AG04450 (cell line): ENCODE measurements around the gene OPHN1. TPM values are rescaled to one million over a fixed set of nuclear protein-coding genes. Genes with fewer than 3 reads are reported as not detected.

Experiments used
- CTCF ChIA-PET: fragments of 300-600, 350-600 bp; formaldehyde crosslinking; extraction: SDS; loops from one replicate; lab custom pipeline; 2022; ENCODE audit warnings: antibody characterized with exemption, inconsistent platforms; lab: Charles Lee
- POLR2A ChIA-PET: fragments of 350-600 bp; formaldehyde crosslinking; extraction: SDS; loops from one replicate; lab custom pipeline; 2021; ENCODE audit warnings: antibody characterized with exemption, inconsistent platforms; lab: Yijun Ruan, JAX
- DNase-seq: peaks from one replicate; pipeline ENCODE4 v3.0.0-alpha.2; 2011; ENCODE audit warnings: low read depth, low spot score
- H3K27ac ChIP-seq: one replicate; pipeline ENCODE4 v1.5.1; 2012; ENCODE audit warnings: low read depth, low read length, control low read depth
- H3K27me3 ChIP-seq: one replicate; pipeline ENCODE4 v1.6.0; 2012; ENCODE audit warnings: low read length; ENCODE audit not compliant: control insufficient read depth, insufficient read depth
- H3K4me3 ChIP-seq: 2 replicates; pipeline ENCODE4 v1.5.1; 2011; ENCODE audit warnings: mild to moderate bottlenecking, low read depth, low read length, control low read depth
- H3K9me3 ChIP-seq: 2 replicates; pipeline ENCODE4 v1.5.1; 2012; ENCODE audit warnings: low read length; ENCODE audit not compliant: control insufficient read depth, insufficient read depth
- polyA plus RNA-seq: library from polyadenylated mRNA; depleted of rRNA; stranded (reverse); fragments of >200 nt; gene quantifications from 2 replicates; pipeline ENCODE4 v1.2.3, GENCODE V29; 2011
- TF ChIP-seq, protein P1 (sequence below): IDR thresholded peaks from 2 replicates; pipeline ENCODE4 v1.5.1; 2011; ENCODE audit warnings: low read depth, low read length, control low read depth, inconsistent platforms

The OPHN1 gene
- polyA plus RNA-seq, 1 experiment: 6.7 TPM

DNA sequence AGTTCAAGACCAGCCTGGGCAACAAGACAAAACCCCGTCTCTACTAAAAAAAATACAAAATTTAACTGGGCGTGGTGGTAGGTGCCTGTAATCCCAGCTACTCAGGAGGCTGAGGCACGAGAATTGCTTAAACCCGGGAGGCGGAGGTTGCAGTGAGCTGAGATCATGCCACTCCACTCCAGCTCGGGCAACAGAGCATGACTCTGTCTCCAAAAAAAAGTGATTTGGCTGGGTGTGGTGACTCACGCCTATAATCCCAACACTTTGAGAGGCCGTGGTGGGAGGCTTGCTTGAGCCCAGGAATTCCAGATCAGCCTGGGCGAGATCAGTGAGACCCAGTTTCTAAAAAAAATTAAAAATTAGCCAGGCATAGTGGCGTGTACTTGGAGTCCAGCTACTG, 4.1 kb downstream of the OPHN1 start:
- H3K27ac ChIP-seq: no peak overlapping the region
- DNase-seq: no peak

DNA sequence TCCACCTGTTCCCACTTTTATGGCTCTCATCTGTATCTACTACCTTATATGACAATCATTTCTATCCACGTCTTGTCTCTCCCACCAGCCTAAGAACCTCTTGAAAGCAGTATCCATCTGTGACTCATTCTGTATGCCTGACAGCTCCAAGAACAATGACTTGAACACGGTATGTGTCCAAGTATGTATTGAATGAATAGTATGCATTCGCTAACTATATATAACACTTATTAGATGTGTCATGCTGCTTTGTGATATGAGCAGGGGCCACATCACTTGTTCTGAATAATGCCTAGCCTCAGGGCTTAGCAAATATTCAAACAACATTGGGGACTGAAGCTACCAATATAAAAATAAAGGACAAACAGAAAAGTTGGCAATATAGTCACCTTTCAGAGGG, 4.9 kb downstream of the OPHN1 start:
- Histone ChIP-seq H3K4me3 (no peak overlapping the region), H3K27ac (no peak overlapping the region), H3K9me3 (no peaks in the 10 kb centered on the region), H3K27me3 (no peaks in the 10 kb centered on the region)
- TF ChIP-seq, protein P1, sequence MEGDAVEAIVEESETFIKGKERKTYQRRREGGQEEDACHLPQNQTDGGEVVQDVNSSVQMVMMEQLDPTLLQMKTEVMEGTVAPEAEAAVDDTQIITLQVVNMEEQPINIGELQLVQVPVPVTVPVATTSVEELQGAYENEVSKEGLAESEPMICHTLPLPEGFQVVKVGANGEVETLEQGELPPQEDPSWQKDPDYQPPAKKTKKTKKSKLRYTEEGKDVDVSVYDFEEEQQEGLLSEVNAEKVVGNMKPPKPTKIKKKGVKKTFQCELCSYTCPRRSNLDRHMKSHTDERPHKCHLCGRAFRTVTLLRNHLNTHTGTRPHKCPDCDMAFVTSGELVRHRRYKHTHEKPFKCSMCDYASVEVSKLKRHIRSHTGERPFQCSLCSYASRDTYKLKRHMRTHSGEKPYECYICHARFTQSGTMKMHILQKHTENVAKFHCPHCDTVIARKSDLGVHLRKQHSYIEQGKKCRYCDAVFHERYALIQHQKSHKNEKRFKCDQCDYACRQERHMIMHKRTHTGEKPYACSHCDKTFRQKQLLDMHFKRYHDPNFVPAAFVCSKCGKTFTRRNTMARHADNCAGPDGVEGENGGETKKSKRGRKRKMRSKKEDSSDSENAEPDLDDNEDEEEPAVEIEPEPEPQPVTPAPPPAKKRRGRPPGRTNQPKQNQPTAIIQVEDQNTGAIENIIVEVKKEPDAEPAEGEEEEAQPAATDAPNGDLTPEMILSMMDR: no peak
- DNase-seq: no peak
- CTCF ChIA-PET: interaction anchor here (1.5 kb wide), 1 partner anchor 231 kb away, joined by 5 read pairs; no protein-coding TSS in a partner anchor
- POLR2A ChIA-PET: no interaction called here

More for the DNA sequence above, 4.1 kb downstream of the OPHN1 start:
- Histone ChIP-seq H3K9me3 (no peaks in the 10 kb centered on the region), H3K4me3 (no peak overlapping the region), H3K27me3 (no peaks in the 10 kb centered on the region)
- CTCF ChIA-PET: no interaction called here
- TF ChIP-seq, protein P1: no peak
- POLR2A ChIA-PET: no interaction called here

DNA sequence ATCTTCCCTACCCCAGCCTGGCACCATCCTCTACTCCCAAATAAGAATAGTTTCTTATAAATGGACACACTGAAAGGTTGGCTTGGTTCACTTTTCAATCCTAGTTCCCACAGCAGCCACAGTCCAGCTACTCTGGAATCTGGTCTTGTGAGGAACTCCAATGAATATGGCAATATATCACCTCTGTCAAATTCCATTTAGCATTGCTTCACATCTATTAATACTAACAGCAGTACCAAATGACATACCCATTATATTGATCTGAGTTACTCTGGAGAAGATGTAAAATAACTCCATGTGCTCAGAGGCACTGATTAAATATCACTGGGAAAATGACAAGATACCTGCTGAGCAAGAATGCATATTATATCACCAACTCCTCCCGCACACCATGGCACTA, 8.6 kb downstream of the OPHN1 start:
- TF ChIP-seq, protein P1: no peak
- Histone ChIP-seq H3K27ac (no peak overlapping the region), H3K9me3 (no peaks in the 10 kb centered on the region), H3K27me3 (no peaks in the 10 kb centered on the region), H3K4me3 (no peak overlapping the region)
- CTCF ChIA-PET: interaction anchor here (0.6 kb wide), 1 partner anchor 191 kb away, joined by 3 read pairs; no protein-coding TSS in a partner anchor
- no peak for DNase-seq
- POLR2A ChIA-PET: no interaction called here

DNA sequence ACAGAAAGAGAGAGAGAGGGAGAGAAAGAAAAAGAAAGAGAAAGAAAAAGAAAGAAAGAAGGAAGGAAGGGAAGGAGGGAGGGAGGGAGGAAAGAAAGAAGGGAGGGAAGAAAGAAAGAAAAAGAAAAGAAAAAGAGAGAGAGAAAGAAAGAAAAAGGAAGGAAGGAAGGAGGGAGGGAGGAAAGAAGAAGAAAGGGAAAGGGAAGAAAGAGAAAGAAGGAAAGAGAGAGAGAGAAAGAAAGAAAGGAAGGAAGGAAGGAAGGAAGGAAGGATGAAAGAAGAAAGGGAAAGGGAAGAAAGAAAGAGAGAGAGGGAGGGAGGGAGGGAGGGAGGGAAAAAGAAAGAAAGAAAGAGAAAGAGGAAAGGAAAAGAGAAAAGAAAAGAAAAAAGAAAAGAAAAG, 10.8 kb downstream of the OPHN1 start:
- H3K27ac ChIP-seq: no peak overlapping the region
- TF ChIP-seq, protein P1: no peak

DNA sequence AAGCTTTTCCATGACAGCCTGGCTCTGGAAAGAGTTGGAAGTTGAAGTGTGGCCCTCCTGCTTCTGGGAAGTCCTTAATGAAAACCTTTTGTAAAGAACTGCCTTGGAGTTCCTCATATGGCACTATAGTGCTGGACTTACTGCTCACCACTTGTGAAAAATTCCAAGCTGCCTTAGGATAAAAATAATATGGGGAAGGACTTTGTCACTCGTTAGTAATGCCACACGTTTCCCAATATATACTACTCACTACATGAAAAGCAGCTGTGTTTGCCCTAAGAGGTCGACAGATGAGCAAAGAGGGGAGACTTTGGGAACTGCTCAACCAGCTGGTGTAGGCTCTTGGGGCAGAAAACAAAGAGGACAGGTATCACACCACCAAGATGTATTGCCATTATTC, 11.7 kb downstream of the OPHN1 start:
- no peak for DNase-seq
- ChIA-PET POLR2A (no interaction called here), CTCF (no interaction called here)
- Histone ChIP-seq H3K27me3 (no peaks in the 10 kb centered on the region), H3K27ac (no peak overlapping the region), H3K9me3 (no peaks in the 10 kb centered on the region), H3K4me3 (no peak overlapping the region)
- TF ChIP-seq, protein P1: no peak

More for the DNA sequence above, 10.8 kb downstream of the OPHN1 start:
- no peak for DNase-seq
- Histone ChIP-seq H3K4me3 (no peak overlapping the region), H3K9me3 (no peaks in the 10 kb centered on the region), H3K27me3 (no peaks in the 10 kb centered on the region)
- ChIA-PET POLR2A (no interaction called here), CTCF (no interaction called here)
